Karpas-422 (cell line): Measurements from ENCODE around the gene PLEKHH1. TPM values are rescaled to one million over a fixed set of nuclear protein-coding genes. Genes with fewer than 3 reads are reported as not detected.

Experiments used
- DNase-seq: peaks from one replicate; pipeline ENCODE4 v3.0.0-alpha.2; 2015
- H2AFZ ChIP-seq: fragments of 200-600 bp; sonication (generic); 2 replicates; pipeline ENCODE4 v1.6.1; 2014; ENCODE audit warnings: antibody characterized with exemption, low read length, mixed read lengths
- H3K27ac ChIP-seq: fragments of 200-600 bp; sonication (generic); 2 replicates; pipeline ENCODE4 v1.5.1; 2014; ENCODE audit warnings: mild to moderate bottlenecking, low read length, moderate library complexity
- H3K27me3 ChIP-seq: fragments of 200-600 bp; sonication (generic); 2 replicates; pipeline ENCODE4 v1.6.1; 2014; ENCODE audit warnings: low read length, mixed read lengths
- H3K36me3 ChIP-seq: fragments of 200-600 bp; sonication (generic); 2 replicates; pipeline ENCODE4 v1.6.1; 2014; ENCODE audit warnings: low read length, mixed read lengths; ENCODE audit not compliant: insufficient read depth
- H3K4me1 ChIP-seq: fragments of 200-600 bp; sonication (generic); 2 replicates; pipeline ENCODE4 v1.6.1; 2014; ENCODE audit warnings: mild to moderate bottlenecking, low read length, mixed read lengths
- H3K4me2 ChIP-seq: fragments of 200-600 bp; sonication (generic); 2 replicates; pipeline ENCODE4 v1.6.1; 2014; ENCODE audit warnings: low read length, low read depth, mild to moderate bottlenecking; ENCODE audit not compliant: poor library complexity, severe bottlenecking
- H3K4me3 ChIP-seq: fragments of 200-600 bp; sonication (generic); 2 replicates; pipeline ENCODE4 v1.5.1; 2014; ENCODE audit warnings: mild to moderate bottlenecking, antibody characterized with exemption, low read length, mixed read lengths
- H3K79me2 ChIP-seq: fragments of 200-600 bp; sonication (generic); 2 replicates; pipeline ENCODE4 v1.6.1; 2014; ENCODE audit warnings: mild to moderate bottlenecking, low read length, mixed read lengths
- H3K9ac ChIP-seq: fragments of 200-600 bp; sonication (generic); 2 replicates; pipeline ENCODE4 v1.6.0; 2014; ENCODE audit warnings: low read length
- H3K9me2 ChIP-seq: fragments of 200-600 bp; sonication (generic), shearing (Covaris generic); replicated peaks from 2 replicates; pipeline ENCODE4 v1.6.0; 2014; ENCODE audit warnings: mild to moderate bottlenecking, low read length, moderate library complexity; ENCODE audit not compliant: insufficient read depth
- H3K9me3 ChIP-seq: fragments of 300-700, 200-600 bp; sonication (generic); 2 replicates; pipeline ENCODE4 v1.6.1; 2014; ENCODE audit warnings: low read length, mixed read lengths
- H4K20me1 ChIP-seq: fragments of 200-600 bp; sonication (generic); 2 replicates; pipeline ENCODE4 v1.6.1; 2014; ENCODE audit warnings: mild to moderate bottlenecking, antibody characterized with exemption, low read length, low read depth; ENCODE audit not compliant: insufficient read depth
- total RNA-seq: library from RNA; depleted of rRNA; stranded (reverse); fragments of >200 nt; shearing (Covaris generic); gene quantifications from 2 replicates; pipeline ENCODE4 v1.2.3, GENCODE V29; 2014; ENCODE audit warnings: low replicate concordance

The PLEKHH1 gene
- total RNA-seq, 1 experiment from 2014 or later = 3.7 TPM

DNA sequence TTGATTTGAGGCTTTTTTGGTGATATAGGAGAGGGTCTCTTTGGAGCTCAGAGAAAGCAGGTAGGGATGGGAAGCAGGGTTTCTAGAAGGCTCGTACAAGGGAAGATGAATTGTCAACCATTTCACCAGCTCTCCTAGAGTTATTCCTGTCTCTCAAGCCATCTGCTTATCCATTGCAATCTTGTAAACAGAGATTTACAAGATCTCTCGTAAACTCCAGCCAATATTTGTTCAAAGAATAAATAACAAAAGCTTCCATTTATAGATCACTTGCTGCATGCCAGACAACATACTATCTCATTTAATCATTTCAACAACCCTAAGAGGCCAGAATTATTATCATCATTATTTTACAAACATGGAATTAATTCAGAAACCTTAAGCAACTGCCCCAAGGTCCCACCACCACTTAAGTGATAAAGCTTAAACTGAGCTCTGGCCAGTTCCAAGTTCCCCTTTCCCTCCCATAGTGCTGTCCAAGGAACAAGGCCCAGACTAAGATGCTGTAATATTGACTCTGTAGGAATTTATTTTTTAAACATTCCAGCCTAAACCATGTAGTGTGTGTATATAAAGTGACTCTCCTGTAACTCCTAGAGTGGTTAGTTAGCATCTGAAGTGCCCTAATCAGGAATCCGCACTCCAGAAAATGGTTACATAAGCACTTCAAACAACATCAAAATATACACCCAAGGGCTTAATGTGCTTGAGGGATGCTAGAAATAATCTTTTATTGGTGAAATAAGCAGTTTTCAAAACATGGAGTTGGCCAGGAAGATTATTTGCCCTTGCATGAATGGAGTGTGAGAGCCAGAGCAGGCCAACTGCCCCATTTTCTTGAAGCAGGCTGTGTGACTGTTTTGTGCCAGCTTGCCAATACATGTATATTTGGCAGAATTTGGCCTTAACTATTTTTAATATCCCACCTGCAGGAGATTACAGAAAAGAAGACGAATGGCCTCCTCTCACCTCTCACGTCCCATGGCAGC lies 2.8 kb upstream of the PLEKHH1 start:
- H3K9ac ChIP-seq = no peak overlapping the region
- H3K4me3 ChIP-seq = no peak overlapping the region
- no peaks in the 10 kb centered on the region for H3K9me2 ChIP-seq
- H3K27ac ChIP-seq = no peak overlapping the region
- peaks cover 14% of the 10 kb centered on the region for H3K4me1 ChIP-seq
- DNase-seq = no peak
- peaks cover 4% of the 10 kb centered on the region; the same call in 1 of the 2 replicates for H3K27me3 ChIP-seq
- H3K9me3 ChIP-seq = no peaks in the 10 kb centered on the region
- H3K79me2 ChIP-seq = no peaks in the 10 kb centered on the region
- no peak overlapping the region for H2AFZ ChIP-seq
- no peaks in the 10 kb centered on the region for H3K36me3 ChIP-seq
- H3K4me2 ChIP-seq = no peak overlapping the region
- no peaks in the 10 kb centered on the region for H4K20me1 ChIP-seq

DNA sequence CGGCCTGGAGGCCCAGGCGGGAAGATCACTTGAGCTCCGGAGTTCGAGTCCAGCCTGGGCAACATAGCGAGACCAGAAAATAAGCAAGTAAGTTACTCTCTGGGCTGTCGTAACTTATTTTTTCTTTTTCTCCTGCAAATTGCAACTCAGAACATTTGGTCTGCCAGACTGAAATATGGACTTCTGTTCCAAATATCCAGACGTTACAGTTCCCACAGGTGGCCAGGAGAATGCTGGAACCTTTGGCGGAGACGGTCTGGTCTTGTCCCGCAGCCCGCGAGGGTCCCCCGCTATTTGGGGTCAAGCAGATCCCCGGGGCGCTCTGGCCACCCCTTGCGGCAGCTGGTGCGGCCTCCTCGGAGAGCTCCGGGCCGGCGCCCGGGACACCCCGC lies 488 bp upstream of the PLEKHH1 start:
- Histone ChIP-seq H3K9ac (peak overlapping the region; percentile 54), H3K4me3 (peak overlapping the region; percentile 68), H2AFZ (peak overlapping the region; percentile 61; the same call in 1 of the 2 replicates)

DNA sequence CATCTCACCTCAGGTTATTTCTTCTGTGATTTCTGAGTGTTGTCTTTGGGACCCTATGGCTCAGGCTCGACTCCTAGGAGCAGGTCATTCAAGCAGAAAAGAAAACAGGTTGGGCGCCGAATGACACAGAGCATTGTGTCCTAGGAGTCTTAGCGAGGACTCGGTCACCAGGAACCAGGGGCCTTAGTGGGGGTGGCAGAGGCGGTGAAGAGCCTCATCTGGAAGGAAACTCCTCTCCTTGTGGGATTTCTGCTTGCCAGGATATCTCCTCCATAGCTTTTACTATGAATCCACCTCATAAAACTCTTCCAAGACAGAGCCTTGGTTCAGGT lies 630 bp downstream of the PLEKHH1 start:
- Histone ChIP-seq H3K9me3 (no peaks in the 10 kb centered on the region), H3K9ac (0 out of 2 replicates have a peak overlapping the region, but pooled peaks have one; percentile 54), H3K27ac (no peak overlapping the region), H3K9me2 (no peaks in the 10 kb centered on the region), H3K4me1 (peaks cover 12% of the 10 kb centered on the region), H3K4me3 (peak overlapping the region; percentile 68), H3K27me3 (peaks cover 4% of the 10 kb centered on the region; the same call in 1 of the 2 replicates), H3K36me3 (no peaks in the 10 kb centered on the region), H3K79me2 (no peaks in the 10 kb centered on the region), H2AFZ (no peak overlapping the region; the same call in 1 of the 2 replicates), H4K20me1 (no peaks in the 10 kb centered on the region), H3K4me2 (peak overlapping the region; percentile 74)
- no peak for DNase-seq

More for the DNA sequence above, 488 bp upstream of the PLEKHH1 start:
- peak overlapping the region; percentile 74 for H3K4me2 ChIP-seq
- H3K9me2 ChIP-seq = no peaks in the 10 kb centered on the region
- no peaks in the 10 kb centered on the region for H4K20me1 ChIP-seq
- no peaks in the 10 kb centered on the region for H3K36me3 ChIP-seq
- H3K79me2 ChIP-seq = no peaks in the 10 kb centered on the region
- DNase-seq = no peak
- H3K27ac ChIP-seq = no peak overlapping the region
- peaks cover 14% of the 10 kb centered on the region for H3K4me1 ChIP-seq
- H3K9me3 ChIP-seq = no peaks in the 10 kb centered on the region
- H3K27me3 ChIP-seq = peaks cover 4% of the 10 kb centered on the region; the same call in 1 of the 2 replicates

DNA sequence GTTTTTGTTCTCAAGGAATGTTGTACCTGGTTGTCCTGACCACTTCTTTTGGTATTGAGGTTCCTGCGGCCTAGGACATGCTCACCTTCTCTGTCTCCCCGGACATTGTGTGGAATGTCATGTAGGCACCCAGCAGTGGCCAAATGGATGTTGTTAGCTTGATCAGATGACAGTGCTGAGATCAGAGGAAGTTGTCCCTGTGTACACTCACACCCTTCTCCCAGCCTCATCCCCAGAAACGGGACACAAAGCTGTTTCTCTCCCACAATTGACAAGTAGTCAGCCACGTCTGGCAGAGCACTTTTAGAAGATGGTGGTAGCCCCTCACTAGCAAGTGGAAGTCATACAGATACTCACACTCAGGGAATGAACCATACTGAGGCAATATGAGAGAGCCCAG lies 3.0 kb downstream of the PLEKHH1 start:
- H3K9me3 ChIP-seq = no peaks in the 10 kb centered on the region
- peaks cover 12% of the 10 kb centered on the region for H3K4me1 ChIP-seq
- peaks cover 4% of the 10 kb centered on the region; the same call in 1 of the 2 replicates for H3K27me3 ChIP-seq
- no peaks in the 10 kb centered on the region for H3K79me2 ChIP-seq
- DNase-seq = no peak
- H3K4me3 ChIP-seq = no peak overlapping the region
- no peak overlapping the region for H3K9ac ChIP-seq
- no peak overlapping the region for H3K4me2 ChIP-seq
- H4K20me1 ChIP-seq = no peaks in the 10 kb centered on the region
- H3K9me2 ChIP-seq = no peaks in the 10 kb centered on the region
- no peaks in the 10 kb centered on the region for H3K36me3 ChIP-seq
- H2AFZ ChIP-seq = no peak overlapping the region
- H3K27ac ChIP-seq = no peak overlapping the region

DNA sequence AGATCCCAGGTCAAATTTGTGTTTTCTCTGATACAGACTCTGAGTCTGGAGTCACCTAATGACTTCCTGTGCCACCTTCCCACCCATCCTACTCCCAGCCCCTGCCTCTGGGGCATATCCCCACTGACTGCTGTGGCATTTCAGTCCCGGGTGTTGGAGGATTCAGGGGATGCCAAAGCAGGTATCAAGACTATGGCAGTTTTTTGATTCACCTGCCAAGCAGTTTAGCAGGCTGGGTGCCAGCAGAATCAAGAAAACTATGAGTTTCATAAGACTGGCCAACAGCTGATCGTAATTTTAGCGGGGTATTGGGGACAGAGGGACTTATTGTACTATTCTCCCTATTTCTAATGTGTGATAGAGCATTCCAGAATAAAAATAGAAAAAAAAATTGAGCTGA lies 4.6 kb downstream of the PLEKHH1 start:
- no peaks in the 10 kb centered on the region for H3K79me2 ChIP-seq
- DNase-seq = no peak
- H4K20me1 ChIP-seq = no peaks in the 10 kb centered on the region
- no peak overlapping the region for H3K9ac ChIP-seq
- no peaks in the 10 kb centered on the region for H3K9me3 ChIP-seq
- H3K4me2 ChIP-seq = no peak overlapping the region
- no peak overlapping the region for H3K27ac ChIP-seq
- no peak overlapping the region for H3K4me3 ChIP-seq
- peaks cover 8% of the 10 kb centered on the region for H3K4me1 ChIP-seq
- no peaks in the 10 kb centered on the region for H3K9me2 ChIP-seq
- no peak overlapping the region for H2AFZ ChIP-seq
- peaks cover 4% of the 10 kb centered on the region; the same call in 1 of the 2 replicates for H3K27me3 ChIP-seq
- H3K36me3 ChIP-seq = no peaks in the 10 kb centered on the region

DNA sequence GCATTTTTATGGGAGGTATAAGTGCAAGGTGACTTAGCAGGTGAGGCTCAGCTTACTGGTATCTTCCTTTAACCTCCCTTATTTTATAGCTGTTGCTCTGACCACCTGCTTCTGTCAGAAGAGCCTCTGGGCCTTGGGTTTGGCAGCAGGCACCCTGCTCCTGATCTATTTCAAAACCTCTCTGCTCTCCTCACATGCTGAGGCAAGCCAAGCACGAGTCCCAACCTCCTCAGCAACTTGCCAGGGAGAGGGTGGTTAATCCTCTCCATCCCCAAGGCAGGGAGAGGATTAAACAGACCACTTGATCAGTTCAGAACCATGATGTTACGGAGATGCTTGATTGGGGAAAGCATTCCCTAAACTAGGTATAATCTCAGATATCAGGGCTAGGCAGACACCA lies 5.4 kb downstream of the PLEKHH1 start:
- Histone ChIP-seq H3K9me2 (no peaks in the 10 kb centered on the region), H3K79me2 (no peaks in the 10 kb centered on the region), H3K9me3 (no peaks in the 10 kb centered on the region), H4K20me1 (no peaks in the 10 kb centered on the region), H3K36me3 (no peaks in the 10 kb centered on the region), H3K4me3 (no peak overlapping the region), H3K4me1 (peaks cover 3% of the 10 kb centered on the region), H3K27ac (no peak overlapping the region), H3K27me3 (peaks cover 4% of the 10 kb centered on the region; the same call in 1 of the 2 replicates), H3K4me2 (no peak overlapping the region), H3K9ac (no peak overlapping the region), H2AFZ (no peak overlapping the region)
- no peak for DNase-seq

DNA sequence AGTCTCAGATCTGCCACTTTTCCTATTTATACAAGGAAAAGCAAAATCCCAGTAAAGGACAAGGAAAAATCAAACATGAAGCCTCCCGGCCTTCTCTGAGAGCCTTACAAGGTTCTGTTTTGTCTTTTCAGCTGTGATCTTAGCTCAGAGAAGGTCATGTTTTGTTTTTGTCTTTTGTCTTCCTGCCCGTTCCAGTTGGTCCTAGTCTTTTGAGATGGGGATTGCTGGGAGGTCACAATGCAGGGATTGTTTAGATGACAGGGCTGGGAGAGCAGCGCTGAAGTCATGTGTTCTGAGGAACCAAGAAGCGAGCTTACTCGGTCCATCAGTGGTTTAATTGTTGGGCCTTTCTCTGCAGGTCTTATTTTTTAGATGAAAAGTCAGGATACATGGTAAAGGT lies 6.0 kb downstream of the PLEKHH1 start:
- Histone ChIP-seq H3K4me3 (no peak overlapping the region), H3K9me3 (no peaks in the 10 kb centered on the region), H3K36me3 (no peaks in the 10 kb centered on the region), H3K4me1 (no peaks in the 10 kb centered on the region), H3K9ac (no peak overlapping the region), H3K27me3 (no peaks in the 10 kb centered on the region), H2AFZ (no peak overlapping the region), H3K27ac (no peak overlapping the region), H3K79me2 (no peaks in the 10 kb centered on the region), H3K4me2 (no peak overlapping the region), H4K20me1 (no peaks in the 10 kb centered on the region), H3K9me2 (no peaks in the 10 kb centered on the region)
- DNase-seq = no peak

DNA sequence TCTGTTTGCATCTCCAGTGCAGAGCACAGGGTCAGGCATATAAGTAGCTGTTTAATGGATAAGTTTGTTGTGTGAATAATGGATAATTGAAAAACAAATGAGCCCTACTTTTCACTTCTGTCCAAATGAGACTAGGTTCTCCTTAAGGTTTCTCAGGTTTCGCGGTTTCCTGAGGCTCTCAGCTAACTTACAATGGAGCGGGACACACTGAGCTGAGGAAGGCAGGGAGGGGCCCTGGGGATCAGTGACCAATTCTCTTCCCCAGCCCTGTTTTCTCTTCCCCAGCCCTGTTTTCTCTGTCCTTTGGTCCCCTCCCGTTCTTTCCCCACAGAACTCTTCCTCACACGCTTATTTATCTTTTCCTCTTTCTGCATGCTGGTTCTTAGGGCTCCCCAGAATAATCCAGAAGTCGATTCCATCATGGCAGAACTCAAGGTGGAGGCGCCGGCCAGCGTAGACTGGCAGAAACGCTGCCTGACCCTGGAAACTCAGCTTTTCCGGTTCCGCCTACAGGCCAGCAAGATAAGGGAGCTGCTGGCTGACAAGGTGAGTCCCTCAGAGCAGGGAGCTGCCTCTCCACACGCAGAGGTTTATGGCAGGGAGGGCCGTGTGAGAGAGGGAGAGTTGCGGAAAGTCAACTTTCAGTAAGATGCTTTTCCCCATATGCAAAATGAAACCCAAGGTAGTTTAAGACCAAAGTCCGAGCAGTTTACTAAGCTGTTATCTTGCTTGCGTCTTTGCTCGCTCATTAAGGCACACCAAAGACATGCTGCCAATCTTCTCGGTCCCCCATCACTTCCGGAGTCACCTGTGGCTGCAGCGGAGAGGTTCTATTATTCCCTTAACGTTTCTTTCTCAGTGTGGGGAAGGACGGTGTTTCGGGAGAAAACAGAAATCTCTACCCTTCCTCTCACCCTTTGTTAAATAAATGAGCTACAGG lies 8.6 kb downstream of the PLEKHH1 start:
- H2AFZ ChIP-seq = peak overlapping the region; percentile 32; the same call in 1 of the 2 replicates

More for the DNA sequence above, 8.6 kb downstream of the PLEKHH1 start:
- Histone ChIP-seq H3K36me3 (no peaks in the 10 kb centered on the region), H3K4me1 (no peaks in the 10 kb centered on the region), H3K27ac (no peak overlapping the region), H3K4me3 (no peak overlapping the region), H3K9me2 (no peaks in the 10 kb centered on the region), H3K4me2 (no peak overlapping the region), H3K79me2 (no peaks in the 10 kb centered on the region), H3K27me3 (no peaks in the 10 kb centered on the region), H3K9me3 (no peaks in the 10 kb centered on the region), H4K20me1 (no peaks in the 10 kb centered on the region), H3K9ac (no peak overlapping the region)
- no peak for DNase-seq
